GM18517 (cell line): ENCODE data around the gene FBXO31.
A peak's percentile ranks its signal among the peaks of the same experiment; 100 is the strongest.

ENCODE experiments used
- ATAC-seq: cut with Tn5 transposase; IDR thresholded peaks from one replicate; pipeline ENCODE4 v1.9.1; 2021; ENCODE audit warnings: mild to moderate bottlenecking, moderate library complexity; ENCODE audit not compliant: unreplicated experiment

FBXO31 gene

GRCh38 chr16:87330646-87331045 lies 52.9 kb downstream of the FBXO31 start:
- no peak for ATAC-seq

- no peak for ATAC-seq
These were observed 53.3 kb downstream of the FBXO31 start for GRCh38 chr16:87330257-87330624.

- no peak for ATAC-seq
These were observed 53.9 kb downstream of the FBXO31 start for GRCh38 chr16:87329436-87330256.

- no peak for ATAC-seq
These were observed 54.7 kb downstream of the FBXO31 start for GRCh38 chr16:87328846-87329245.

- ATAC-seq, result no peak
These were observed 55.6 kb downstream of the FBXO31 start for GRCh38 chr16:87327798-87328495.

- no peak for ATAC-seq
These were observed 57.4 kb downstream of the FBXO31 start for GRCh38 chr16:87326151-87326571.

GRCh38 chr16:87325423-87325858 lies 58.1 kb downstream of the FBXO31 start:
- no peak for ATAC-seq

- no peak for ATAC-seq
These were observed 58.9 kb downstream of the FBXO31 start for GRCh38 chr16:87324411-87325275.

GRCh38 chr16:87323727-87324410 lies 59.7 kb downstream of the FBXO31 start:
- ATAC-seq, result no peak

- no peak for ATAC-seq
These were observed 60.5 kb downstream of the FBXO31 start for GRCh38 chr16:87322833-87323726.

GRCh38 chr16:87322360-87322759 lies 61.2 kb downstream of the FBXO31 start:
- no peak for ATAC-seq

- no peak for ATAC-seq
These were observed 62.1 kb downstream of the FBXO31 start for GRCh38 chr16:87321336-87322107.

- no peak for ATAC-seq
These were observed 62.9 kb downstream of the FBXO31 start for GRCh38 chr16:87320510-87321227.

- no peak for ATAC-seq
These were observed 63.5 kb downstream of the FBXO31 start for GRCh38 chr16:87319997-87320491.

GRCh38 chr16:87319011-87319410 lies 64.6 kb downstream of the FBXO31 start:
- ATAC-seq, result no peak

GRCh38 chr16:87317750-87318644 lies 65.6 kb downstream of the FBXO31 start:
- peak; percentile 4 for ATAC-seq
